ENCODE data around the gene PRKAG3.

The PRKAG3 gene

GRCh38 chr2:218833023-218833609 is 1.5 kb upstream of the PRKAG3 start:
- DNase-seq (no peak), ATAC-seq (no peak)
- Mint-ChIP-seq H3K27me3 (peaks cover 64% of the 10 kb centered on the region), H3K9me3 (peaks cover 7 to 10% of the 10 kb centered on the region in 2 donors), H3K4me3 (no peak overlapping the region), H3K4me1 (no peaks in the 10 kb centered on the region), H3K27ac (no peak overlapping the region)

GRCh38 chr2:218832520-218832919 is 917 bp upstream of the PRKAG3 start:
- H3K9me3 Mint-ChIP-seq: peaks cover 4% of the 10 kb centered on the region in 2 donors
- H3K27ac Mint-ChIP-seq: peak overlapping the region in 1 of 2 donors; percentile 29

GRCh38 chr2:218832081-218832480 is 478 bp upstream of the PRKAG3 start:
- Mint-ChIP-seq H3K4me3 (no peak overlapping the region), H3K27ac (no peak overlapping the region), H3K9me3 (no peaks in the 10 kb centered on the region), H3K27me3 (peaks cover 63% of the 10 kb centered on the region), H3K4me1 (no peaks in the 10 kb centered on the region)
- DNase-seq: no peak
- no peak for ATAC-seq

More at GRCh38 chr2:218832520-218832919, 917 bp upstream of the PRKAG3 start:
- H3K4me3 Mint-ChIP-seq: no peak overlapping the region
- ATAC-seq: no peak
- H3K4me1 Mint-ChIP-seq: no peaks in the 10 kb centered on the region
- peaks cover 64% of the 10 kb centered on the region for H3K27me3 Mint-ChIP-seq
- no peak for DNase-seq

GRCh38 chr2:218830526-218831306 is 887 bp downstream of the PRKAG3 start:
- no peak overlapping the region for H3K4me3 Mint-ChIP-seq
- H3K9me3 Mint-ChIP-seq: no peaks in the 10 kb centered on the region
- H3K27ac Mint-ChIP-seq: no peak overlapping the region

GRCh38 chr2:218829868-218830451 is 1.6 kb downstream of the PRKAG3 start:
- Mint-ChIP-seq H3K4me1 (no peaks in the 10 kb centered on the region), H3K9me3 (no peaks in the 10 kb centered on the region), H3K4me3 (no peak overlapping the region), H3K27me3 (peaks cover 64% of the 10 kb centered on the region), H3K27ac (no peak overlapping the region)
- DNase-seq (no peak), ATAC-seq (no peak)

More at GRCh38 chr2:218830526-218831306, 887 bp downstream of the PRKAG3 start:
- Mint-ChIP-seq H3K4me1 (no peaks in the 10 kb centered on the region), H3K27me3 (peaks cover 67% of the 10 kb centered on the region)
- no peak for DNase-seq
- no peak for ATAC-seq

- no peaks in the 10 kb centered on the region for H3K9me3 Mint-ChIP-seq
- no peak overlapping the region for H3K4me3 Mint-ChIP-seq
- ATAC-seq (no peak), DNase-seq (no peak)
- H3K27ac Mint-ChIP-seq: no peak overlapping the region
- no peaks in the 10 kb centered on the region for H3K4me1 Mint-ChIP-seq
- H3K27me3 Mint-ChIP-seq: peaks cover 62% of the 10 kb centered on the region
These were observed 3.2 kb downstream of the PRKAG3 start for GRCh38 chr2:218828477-218828778.

- no peaks in the 10 kb centered on the region for H3K4me1 Mint-ChIP-seq
- H3K27me3 Mint-ChIP-seq: peaks cover 58% of the 10 kb centered on the region
- no peak for DNase-seq
- H3K9me3 Mint-ChIP-seq: no peaks in the 10 kb centered on the region
- H3K27ac Mint-ChIP-seq: peak overlapping the region in 1 of 2 donors; percentile 1
- H3K4me3 Mint-ChIP-seq: no peak overlapping the region
- ATAC-seq: no peak
These were observed 3.7 kb downstream of the PRKAG3 start for GRCh38 chr2:218827701-218828476.

- Mint-ChIP-seq H3K27ac (no peak overlapping the region), H3K4me3 (no peak overlapping the region), H3K9me3 (no peaks in the 10 kb centered on the region), H3K4me1 (no peaks in the 10 kb centered on the region), H3K27me3 (peaks cover 47% of the 10 kb centered on the region)
- ATAC-seq (no peak), DNase-seq (no peak)
These were observed 4.8 kb downstream of the PRKAG3 start for GRCh38 chr2:218826791-218827190.

- no peak for DNase-seq
- no peak for ATAC-seq
- Mint-ChIP-seq H3K27me3 (peaks cover 39% of the 10 kb centered on the region), H3K9me3 (no peaks in the 10 kb centered on the region), H3K27ac (no peak overlapping the region), H3K4me1 (no peaks in the 10 kb centered on the region), H3K4me3 (no peak overlapping the region)
These were observed 7.6 kb downstream of the PRKAG3 start for GRCh38 chr2:218824004-218824403.

- no peak overlapping the region for H3K4me3 Mint-ChIP-seq
- no peaks in the 10 kb centered on the region for H3K9me3 Mint-ChIP-seq
- H3K27ac Mint-ChIP-seq: no peak overlapping the region
- DNase-seq (no peak), ATAC-seq (no peak)
- H3K4me1 Mint-ChIP-seq: no peaks in the 10 kb centered on the region
- H3K27me3 Mint-ChIP-seq: peaks cover 39% of the 10 kb centered on the region
These were observed 8.3 kb downstream of the PRKAG3 start for GRCh38 chr2:218823196-218823855.

GRCh38 chr2:218822622-218823021 is 9.0 kb downstream of the PRKAG3 start:
- H3K27ac Mint-ChIP-seq: no peak overlapping the region
- no peak for ATAC-seq
- H3K9me3 Mint-ChIP-seq: no peaks in the 10 kb centered on the region
- peaks cover 34% of the 10 kb centered on the region for H3K27me3 Mint-ChIP-seq
- no peaks in the 10 kb centered on the region for H3K4me1 Mint-ChIP-seq
- DNase-seq: no peak
- no peak overlapping the region for H3K4me3 Mint-ChIP-seq

- no peak overlapping the region for H3K27ac Mint-ChIP-seq
- ATAC-seq: no peak
These were observed 9.9 kb downstream of the PRKAG3 start for GRCh38 chr2:218821605-218822211.

GRCh38 chr2:218820746-218821369 is 10.7 kb downstream of the PRKAG3 start:
- DNase-seq: no peak
- ATAC-seq: no peak
- H3K27ac Mint-ChIP-seq: no peak overlapping the region
- no peak overlapping the region for H3K4me3 Mint-ChIP-seq
- H3K9me3 Mint-ChIP-seq: no peaks in the 10 kb centered on the region
- no peaks in the 10 kb centered on the region for H3K4me1 Mint-ChIP-seq
- peaks cover 22% of the 10 kb centered on the region for H3K27me3 Mint-ChIP-seq

More at GRCh38 chr2:218821605-218822211, 9.9 kb downstream of the PRKAG3 start:
- Mint-ChIP-seq H3K9me3 (no peaks in the 10 kb centered on the region), H3K4me1 (no peaks in the 10 kb centered on the region), H3K27me3 (peaks cover 26% of the 10 kb centered on the region), H3K4me3 (no peak overlapping the region)
- DNase-seq: no peak

- Mint-ChIP-seq H3K27ac (no peak overlapping the region), H3K9me3 (no peaks in the 10 kb centered on the region), H3K4me3 (no peak overlapping the region), H3K27me3 (peaks cover 22% of the 10 kb centered on the region), H3K4me1 (peaks cover under 1% of the 10 kb centered on the region)
- no peak for DNase-seq
- ATAC-seq: no peak
These were observed 12.5 kb downstream of the PRKAG3 start for GRCh38 chr2:218819093-218819492.
